ENCODE data around the gene NECAP2. TPM values are rescaled to one million over a fixed set of nuclear protein-coding genes. Genes with fewer than 3 reads are reported as not detected.

NECAP2 gene
- polyA plus RNA-seq, 3 donors, result 64.9 to 70.0 (median 68.9) TPM

DNA sequence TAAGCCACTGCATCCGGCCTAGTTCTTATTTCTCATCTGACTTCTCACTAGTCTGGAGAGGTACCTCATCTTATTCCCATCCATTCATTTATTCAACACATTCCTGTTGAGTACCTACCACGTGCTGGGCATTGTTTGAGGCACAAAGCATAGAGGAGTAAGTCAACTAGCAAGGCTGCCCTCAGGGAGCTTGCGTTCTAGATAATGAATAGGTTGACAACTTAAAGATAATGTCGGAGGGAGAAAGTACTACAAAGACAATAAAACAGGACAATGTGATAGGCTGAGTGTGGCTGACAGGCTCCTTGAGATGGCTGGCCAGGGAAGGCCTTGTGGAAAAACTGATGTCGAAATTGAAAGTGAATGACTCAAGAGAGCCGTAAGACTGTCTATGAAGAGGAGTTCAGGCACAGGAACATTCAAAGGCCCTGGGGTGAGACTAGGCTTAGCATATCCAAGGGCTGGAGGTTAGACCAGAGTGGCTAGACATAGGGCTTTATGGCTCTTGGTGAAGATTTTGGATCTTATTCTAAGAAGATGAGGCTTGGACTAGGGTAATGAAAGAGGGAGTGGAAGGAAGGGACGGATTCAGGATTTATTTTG is 21.6 kb upstream of the NECAP2 start:
- no peak for DNase-seq

DNA sequence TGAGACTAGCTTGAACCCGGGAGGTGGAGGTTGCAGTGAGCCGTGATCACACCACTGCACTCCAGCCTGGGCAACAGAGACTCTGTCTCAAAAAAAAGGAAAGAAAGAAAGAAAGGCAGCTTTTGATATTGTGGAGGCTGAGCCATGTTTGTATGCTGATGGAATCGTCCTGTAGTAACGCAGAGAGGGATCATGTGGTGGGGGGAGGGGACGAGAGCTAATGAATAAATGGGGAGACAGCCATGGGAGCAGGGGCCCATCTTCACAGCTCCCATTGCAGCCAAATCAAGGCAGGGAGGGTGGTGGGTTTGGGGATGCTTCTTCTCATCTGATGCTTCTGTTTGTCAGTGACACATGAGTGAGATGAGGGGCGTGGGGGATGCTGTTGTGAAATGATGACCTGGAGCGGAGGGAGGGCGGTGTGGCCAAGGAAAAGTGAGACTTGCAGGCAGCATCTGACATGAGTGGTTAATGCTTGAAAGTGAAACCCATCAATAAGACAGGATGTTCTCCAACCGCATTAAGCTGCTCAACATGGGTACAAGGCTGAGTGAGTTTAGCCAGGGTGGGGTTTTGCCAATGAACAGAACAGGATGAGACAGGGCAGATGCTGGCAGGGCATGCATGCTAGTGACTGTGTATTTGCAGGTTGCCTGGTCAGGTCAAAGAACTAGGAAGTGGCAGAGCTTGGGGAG is 20.0 kb upstream of the NECAP2 start:
- DNase-seq, result peak; percentile 4

DNA sequence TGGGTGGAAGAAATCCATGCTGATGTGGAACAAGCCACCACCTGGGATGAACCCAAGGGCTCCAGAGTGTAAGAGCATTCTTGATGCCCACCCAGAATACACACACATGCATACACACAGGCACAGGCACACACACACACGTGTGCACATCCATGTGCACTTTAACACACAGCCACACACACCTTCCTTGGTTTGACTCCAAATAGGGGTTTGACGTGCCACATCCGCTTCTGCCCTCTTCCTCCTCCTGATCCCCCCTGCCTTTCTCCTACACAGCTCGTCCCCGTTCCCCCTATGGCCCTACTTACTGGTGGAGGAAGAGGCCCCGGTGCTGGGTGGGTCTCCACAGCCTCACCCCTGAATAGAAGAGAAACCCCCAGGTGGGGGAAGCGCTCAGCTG is 19.3 kb upstream of the NECAP2 start:
- DNase-seq, result no peak

DNA sequence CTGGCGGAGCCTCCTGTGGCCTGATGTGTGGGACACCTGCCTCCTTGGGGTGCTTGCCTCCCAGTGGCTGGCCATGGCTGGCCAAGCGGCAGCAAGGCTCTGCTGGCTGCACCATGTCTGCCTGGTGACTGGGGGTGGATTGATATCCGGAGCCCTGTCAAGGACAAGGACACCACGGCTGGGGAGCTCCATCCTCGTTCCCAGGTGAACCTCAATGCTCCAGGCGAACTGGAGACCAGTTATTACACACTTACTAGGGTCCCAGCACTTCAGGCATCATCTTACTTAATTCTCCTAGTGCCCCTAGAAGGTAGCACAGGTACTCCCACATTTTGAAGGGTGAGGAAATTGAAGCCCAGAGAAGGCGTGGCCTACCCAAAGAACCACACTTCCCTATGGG is 18.5 kb upstream of the NECAP2 start:
- no peak for DNase-seq

DNA sequence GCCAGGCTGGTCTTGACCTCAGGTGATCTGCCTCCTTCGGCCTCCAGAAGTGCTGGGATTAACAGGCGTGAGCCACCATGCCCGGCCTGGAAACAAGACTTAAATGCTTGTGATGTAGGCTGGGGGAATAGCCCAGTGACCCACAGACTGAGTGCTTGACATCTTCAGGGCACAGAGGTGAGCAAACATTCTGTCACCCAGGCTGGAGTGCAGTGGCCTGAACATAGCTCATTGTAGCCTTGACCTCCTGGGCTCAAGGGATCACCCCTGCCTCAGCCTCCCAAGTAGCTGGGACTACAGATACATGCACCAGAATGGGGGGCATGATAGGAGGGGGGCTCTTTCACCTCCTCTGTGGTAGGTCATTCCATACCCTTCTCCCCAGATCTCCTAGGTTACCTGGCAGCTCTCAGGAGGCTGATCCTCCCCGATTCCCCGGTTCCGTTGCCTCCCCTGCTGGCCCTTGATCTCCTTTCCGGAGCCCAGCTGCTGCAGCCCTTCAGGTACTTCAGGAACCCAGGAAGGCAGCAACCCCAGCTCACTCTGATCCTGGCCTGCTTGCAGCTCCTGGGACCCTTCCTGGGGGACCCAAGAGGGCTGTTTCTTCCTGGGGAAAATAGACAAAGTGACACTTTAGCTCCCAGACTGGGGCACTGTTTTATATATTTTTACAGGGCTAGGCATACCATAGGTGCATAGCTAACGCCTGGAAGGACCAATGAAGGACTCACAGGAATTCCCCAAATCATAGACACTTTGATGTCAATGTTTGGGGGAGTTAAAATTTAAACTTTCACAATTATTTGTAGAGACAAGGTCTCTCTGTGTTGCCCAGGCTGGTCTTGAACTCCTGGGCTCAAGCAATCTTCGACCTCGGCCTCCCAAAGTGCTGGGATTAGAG is 15.1 kb upstream of the NECAP2 start:
- no peak for DNase-seq

DNA sequence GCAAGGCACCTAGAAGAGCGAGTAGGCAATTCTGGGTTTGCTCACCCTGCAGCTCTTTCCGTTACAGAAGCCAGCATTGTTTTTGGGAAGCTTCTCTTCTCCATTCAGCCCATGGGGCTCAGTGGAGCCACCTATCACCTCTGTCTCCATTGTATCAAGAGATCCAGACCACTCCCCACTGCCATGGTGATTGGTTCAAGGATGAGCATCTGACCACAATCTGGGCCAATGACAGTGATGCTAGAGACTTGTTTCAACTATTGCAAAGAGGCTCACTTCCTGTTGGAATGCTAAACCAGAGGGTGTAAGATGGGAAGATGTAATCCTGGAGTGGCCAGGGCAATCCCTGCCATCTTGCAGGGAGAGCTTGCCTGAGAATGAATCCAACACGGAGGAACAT is 9.9 kb upstream of the NECAP2 start:
- DNase-seq, result no peak

DNA sequence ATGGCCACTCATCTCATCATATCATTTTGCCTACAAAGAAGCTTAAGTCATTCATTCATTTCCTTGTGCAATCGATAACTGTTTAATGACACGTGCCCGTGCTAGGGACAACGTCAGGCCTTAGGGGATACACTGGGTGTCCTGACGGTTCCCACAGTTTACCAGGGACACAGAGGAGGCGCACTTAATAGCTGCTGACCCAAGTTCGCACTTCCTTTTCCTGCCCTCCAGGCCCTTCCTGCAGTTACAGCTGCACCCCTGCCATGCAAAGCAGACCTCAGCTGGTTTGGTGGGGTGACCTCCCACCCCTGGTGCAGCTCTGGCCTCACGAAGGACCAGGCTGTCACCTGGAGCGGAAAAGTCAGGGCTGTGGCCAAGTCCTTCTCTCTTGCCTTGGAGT is 7.5 kb upstream of the NECAP2 start:
- no peak for DNase-seq

DNA sequence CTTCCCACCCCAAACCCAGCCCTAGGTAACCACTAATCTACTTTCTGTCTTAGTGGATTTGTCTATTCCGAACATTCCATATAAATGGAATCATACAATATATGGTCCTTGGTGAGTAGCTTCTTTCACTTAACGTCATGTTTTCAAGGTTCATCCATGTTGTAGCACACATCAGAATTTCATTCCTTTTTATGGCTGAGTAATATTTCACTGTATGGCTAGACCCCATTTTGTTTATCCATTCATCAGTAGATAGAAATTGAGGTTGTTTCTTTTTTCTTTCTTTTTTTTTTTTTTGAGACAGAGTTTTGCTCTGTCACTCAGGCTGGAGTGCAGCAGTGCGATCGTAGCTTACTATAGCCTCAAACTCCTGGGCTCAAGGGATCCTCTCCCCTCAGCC is 6.5 kb upstream of the NECAP2 start:
- no peak for DNase-seq

DNA sequence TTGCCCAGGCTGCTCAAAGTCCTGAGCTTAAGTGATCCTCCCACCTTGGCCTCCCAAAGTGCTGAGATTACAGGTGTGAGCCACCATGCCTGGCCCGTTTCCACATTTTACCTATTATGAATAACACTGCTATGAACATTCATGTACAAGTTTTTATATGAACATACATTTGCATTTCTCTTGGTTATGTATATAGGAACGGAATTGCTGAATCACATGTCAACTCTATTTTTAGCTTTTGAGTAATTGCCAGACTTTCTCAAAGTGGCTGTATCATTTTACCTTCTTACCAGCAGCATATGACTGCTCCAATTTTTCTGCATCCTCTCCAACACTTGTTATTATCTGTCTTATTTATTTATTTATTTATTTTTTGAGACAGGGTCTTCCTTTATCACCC is 6.0 kb upstream of the NECAP2 start:
- DNase-seq, result no peak

DNA sequence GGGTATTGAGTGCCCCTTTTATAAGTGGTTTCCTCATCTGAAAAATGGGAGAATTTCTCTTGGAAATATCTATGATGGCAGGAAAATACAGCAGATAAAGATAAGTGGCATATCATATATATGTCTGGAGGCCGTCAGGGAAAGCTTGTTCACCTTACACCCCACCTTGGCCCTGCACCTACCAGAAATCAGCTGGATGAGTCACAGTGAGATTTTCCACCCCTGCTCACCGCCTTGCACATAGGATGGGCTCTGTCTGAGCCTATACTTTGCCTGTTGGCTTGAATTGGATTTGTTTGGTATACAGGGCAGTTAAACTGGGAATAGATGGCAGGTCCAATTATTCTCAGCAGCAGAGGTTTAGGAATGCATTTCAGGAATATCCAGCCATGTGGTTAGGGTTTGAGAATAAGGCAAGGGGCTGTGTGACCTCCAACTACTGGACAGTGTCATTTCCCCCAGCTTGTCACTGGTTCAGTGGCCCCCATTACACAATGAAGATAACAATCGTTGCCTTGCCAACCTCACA is 3.5 kb upstream of the NECAP2 start, which contains the start of gene SPATA21:
SPATA21 (minus strand) TSS at position 479 of the 529 bp plus-strand sequence. CDS start 6,053 bp downstream, outside the sequence.
- no peak for DNase-seq

DNA sequence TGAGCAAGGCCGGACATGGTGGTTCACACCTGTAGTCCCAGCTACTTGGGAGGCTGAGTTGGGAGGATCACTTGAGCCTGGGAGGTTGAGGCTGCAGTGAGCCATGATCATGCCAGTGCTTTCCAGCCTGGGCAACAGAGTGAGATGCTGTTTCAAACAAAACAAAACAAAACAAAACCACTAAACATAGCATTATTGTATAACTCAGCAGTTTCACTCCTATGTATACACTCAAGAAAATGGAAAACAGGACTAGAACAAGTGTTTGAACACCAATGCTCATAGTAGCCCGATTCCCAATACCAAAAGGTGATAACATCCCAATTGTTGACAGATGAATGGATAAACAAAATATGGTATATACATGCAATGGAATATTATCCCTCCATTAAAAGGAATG is 2.0 kb upstream of the NECAP2 start:
- no peak for DNase-seq

DNA sequence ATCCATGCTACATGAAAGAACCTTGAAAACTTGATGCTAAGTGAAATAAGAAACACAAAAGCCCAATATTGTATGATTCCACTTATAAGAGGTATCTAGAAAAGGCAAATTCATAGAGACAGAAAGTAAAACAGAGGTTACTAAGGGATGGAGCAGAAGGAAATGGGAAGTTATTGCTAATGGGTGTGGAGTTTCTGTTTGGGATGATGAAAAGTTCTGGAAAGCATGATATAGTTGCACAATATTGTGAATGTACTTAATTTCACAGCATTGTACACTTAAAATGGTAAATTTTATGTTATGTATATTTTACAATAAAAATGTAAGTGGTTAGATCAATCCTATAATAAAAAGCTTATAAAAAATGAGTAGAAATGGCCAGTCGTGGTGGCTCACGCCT is 1.6 kb upstream of the NECAP2 start:
- DNase-seq, result no peak

DNA sequence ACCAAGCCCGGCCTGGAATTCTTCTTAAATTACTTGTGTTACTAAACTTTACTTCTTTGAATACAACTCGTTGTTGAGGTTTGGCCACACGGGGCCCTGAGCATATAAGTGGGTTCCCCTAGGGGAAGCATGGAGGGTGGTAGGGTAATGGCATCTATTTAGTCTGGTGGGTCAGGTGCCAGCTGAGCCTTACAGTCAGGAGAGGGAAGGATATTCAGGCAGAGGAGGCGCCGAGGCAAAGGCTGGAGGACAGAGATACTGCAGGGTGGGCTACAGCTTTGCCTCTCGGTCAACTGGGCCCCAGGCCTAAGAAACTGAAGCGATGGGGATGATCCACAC is 424 bp upstream of the NECAP2 start:
- no peak for DNase-seq

DNA sequence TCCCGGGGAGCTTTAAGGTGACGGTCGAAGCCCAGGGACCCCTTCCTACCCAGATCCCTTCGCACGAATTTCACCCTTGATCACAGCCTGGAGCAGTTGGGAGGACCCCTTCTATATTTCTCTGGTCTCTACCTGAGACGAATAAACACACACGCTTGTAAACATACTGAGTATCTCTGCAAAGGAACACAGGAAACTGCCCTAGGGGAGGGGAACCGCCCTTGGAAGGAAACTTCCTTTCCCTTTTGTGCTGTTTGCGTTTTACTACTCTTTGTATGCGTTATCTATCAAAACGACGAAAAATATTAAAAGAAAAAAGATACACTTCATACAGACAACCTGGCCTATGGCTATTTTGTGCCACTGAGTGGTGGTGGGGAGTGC is 750 bp downstream of the NECAP2 start:
- peak; percentile 3 for DNase-seq

DNA sequence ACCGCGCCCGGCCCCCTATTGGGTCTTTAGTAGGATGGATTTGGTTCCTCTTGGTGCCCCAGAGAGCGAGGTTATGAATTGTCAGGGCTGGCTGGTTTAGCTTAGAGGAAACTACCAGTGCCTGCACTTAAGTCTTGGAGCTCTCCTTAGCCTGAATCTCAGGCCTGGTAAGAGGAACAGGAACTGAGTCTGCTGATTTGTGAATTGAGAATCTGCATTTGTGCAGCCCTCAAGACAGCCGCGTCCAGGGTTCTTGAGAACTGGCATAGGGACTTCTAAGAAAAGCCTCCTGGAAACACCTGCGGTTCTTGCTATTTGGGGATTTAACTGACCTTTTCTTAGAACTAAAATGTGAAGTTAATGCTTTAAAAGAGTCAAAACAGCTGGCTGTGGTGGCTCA is 1.7 kb downstream of the NECAP2 start:
- DNase-seq, result no peak

DNA sequence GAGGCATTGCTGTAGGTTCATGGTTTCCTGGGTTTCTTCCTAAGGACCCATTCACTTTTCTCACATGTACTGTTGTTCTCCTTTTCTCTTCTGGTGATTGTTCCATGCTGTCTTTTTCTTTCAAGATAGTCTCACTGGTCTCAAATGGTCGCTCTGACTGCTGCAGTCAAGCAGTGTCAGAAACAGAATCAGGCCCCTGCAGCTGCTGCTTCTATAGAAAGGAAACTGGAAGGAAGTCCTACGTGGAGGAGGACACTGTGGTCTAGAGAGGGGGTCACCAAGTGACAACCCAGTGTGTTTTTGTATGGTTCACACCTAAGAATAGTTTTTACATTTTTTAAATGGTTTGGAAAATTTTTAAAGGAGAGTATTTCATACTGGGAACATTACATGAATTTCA is 2.4 kb downstream of the NECAP2 start:
- DNase-seq, result no peak

DNA sequence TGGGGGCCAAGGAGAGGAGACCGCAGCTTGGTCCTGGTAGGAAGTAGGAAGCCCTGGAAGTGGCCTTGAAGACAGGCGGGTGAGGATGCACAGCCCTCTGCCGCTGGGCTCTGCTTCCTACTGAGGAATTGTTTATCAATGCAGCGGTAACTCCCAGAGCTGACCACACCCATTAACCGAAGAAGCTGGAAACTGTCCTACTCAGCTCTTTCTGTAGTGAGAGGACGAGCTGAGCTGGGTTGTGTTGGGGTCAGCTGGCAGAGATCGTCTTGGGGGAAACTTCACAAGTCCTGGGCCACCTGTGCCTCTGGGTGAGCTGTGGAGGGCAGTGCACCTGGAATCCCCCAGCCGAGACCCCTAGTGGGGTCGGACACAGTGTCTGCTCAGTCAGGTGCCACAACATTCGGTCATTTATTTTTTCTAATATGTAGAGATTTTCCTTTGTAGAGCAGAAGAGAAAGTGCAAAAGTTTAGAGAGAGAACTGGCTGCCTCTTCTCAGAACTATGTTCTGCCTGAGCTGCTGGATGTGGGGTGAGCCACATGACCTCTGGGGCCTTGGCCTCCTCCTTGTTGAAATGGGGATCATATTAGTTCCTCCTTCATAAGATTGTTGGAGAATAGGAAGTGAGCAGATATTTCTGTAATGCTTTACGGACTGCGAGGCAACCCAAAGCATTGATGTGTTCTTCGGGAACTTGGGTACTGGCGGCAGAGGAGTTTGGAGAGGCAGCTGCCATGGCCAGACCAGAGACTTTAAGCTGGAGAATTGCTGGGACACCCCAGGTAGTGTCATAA is 3.6 kb downstream of the NECAP2 start:
- DNase-seq, result no peak

DNA sequence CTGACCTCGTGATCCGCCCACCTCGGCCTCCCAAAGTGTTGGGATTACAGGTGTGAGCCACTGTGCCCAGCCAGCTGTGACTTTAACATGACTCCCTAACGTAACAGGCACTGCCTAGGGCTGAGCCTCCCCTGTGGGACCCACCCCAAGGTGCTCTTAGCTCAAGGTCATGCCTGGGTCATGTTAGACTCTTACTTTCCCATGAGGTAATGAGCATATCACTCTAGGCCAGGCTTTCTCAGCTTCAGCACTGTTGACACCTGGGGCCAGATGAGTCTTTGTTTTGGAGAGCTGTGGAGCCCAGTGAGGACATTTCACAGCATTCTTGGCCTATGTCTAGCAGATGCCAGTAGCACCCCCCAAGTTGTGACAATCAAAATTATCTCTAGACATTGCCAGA is 4.5 kb downstream of the NECAP2 start:
- no peak for DNase-seq

DNA sequence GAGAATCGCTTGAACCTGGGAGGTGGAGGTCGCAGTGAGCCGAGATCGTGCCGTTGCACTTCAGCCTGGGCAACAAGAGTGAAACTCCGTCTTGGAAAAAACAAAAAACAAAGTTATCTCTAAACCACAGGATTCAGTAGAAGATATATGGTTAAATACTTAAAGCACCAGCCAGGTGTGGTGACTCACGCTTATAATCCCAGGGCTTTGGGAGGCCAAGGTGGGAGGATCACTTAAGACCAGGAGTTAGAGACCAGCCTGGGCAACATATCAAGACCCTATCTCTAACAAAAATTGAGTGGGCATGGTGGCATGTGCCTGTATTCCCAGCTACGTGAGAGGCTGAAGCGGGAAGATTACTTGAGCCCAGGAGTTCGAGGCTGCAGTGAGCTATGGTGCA is 5.6 kb downstream of the NECAP2 start:
- no peak for DNase-seq

DNA sequence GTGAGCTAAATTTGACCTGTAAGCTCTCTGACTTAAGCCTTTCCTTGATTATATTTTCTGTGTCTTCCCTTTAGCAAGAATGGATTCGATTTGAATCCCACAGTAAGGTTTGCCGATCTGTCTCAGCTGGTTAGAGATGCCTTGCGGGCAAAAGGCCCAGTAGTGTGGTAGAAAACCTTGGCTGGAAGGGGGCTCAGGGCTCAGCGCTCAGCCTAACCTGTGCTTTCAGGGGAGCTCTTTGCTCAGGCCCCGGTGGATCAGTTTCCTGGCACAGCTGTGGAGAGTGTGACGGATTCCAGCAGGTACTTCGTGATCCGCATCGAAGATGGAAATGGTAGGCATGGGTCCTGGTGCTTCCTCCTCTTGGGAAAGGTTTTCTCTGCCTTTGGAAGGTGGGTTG is 7.1 kb downstream of the NECAP2 start:
- no peak for DNase-seq

DNA sequence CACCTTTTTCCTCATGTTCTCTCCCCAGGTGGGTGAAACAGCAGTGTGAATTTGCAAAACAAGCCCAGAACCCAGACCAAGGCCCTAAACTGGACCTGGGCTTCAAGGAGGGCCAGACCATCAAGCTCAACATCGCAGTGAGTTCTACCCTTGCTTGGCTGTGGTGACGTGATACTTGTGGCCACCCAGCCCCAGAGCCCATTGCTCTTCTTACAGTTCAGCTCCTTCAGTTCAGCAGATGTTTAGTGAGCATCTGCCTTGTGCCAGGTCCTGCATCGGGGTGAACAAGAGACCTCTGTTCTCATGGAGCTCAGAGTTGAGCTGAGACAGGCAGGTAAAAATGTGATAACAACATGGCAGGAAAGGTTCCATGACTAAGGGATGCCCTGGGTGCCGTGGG is 8.5 kb downstream of the NECAP2 start:
- no peak for DNase-seq

DNA sequence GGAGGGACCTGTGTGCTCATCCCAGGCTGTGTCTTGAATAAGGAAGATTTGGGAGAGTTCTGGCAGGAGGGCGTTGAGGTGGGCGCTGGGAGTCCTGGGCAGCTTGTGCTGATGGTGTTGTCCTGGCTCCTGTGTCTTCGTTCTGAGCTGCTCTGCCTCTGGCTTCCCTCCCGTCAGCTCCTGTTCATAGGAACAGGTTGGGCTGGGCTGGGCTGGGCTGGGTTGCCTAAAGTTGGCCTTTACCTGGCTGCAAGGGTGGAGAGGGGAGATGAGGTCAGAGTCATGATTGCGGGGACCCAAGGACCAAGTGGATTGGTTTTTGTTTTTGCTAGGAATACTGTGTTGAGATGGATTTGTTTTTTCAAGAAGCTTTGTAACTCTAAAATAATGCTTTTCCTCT is 9.1 kb downstream of the NECAP2 start:
- no peak for DNase-seq
